Adrenal gland (tissue), 5 donors: ENCODE measurements around the gene GPRIN2.

ENCODE experiments used
- CTCF ChIP-seq, 6 experiments: fragments of 450-650 bp in 4 of 6; fragments of 200-600 bp in 2 of 6; sonication (generic) in 1 of 6; IDR thresholded peaks; 1 replicate in 5 of 6; 2 replicates in 1 of 6; pipeline versions ENCODE4 v1.5.1 to v1.8.0; 2016 to 2021; ENCODE audit warnings: antibody characterized with exemption in 6 of 6, mild to moderate bottlenecking in 2 of 6, moderate library complexity in 1 of 6
- POLR2A ChIP-seq, 2 donors: fragments of 450-650 bp; IDR thresholded peaks; one replicate each; pipeline ENCODE4 v1.6.1; 2017; ENCODE audit warnings: antibody characterized with exemption in 2 of 2, mild to moderate bottlenecking in 2 of 2, moderate library complexity in 1 of 2
- donor health status: DM: no; HTN: no; CAD: no.

- TF ChIP-seq CTCF (IDR thresholded peaks at IDR 0.05) = no peak
- no peak for TF ChIP-seq POLR2A (IDR thresholded peaks at IDR 0.05)
These were observed 38.3 kb downstream of the GPRIN2 start for GRCh38 chr10:46518028-46518725.
